Mesenchymal stem cell (in vitro differentiated cells and primary cell): ENCODE data around the gene ACAD10.

Experiments used
- DNase-seq: peaks from one replicate; pipeline ENCODE4 v3.0.0-alpha.2; 2013
- H2AFZ ChIP-seq: one replicate; pipeline ENCODE4 v1.6.1; 2013; ENCODE audit warnings: low read depth, mild to moderate bottlenecking, control low read depth, inconsistent platforms, low read length, moderate library complexity
- H2AK5ac ChIP-seq: 2 replicates; pipeline ENCODE4 v1.6.1; 2013; ENCODE audit warnings: low read length, moderate library complexity, mild to moderate bottlenecking, inconsistent platforms; ENCODE audit not compliant: severe bottlenecking
- H2BK120ac ChIP-seq: one replicate; pipeline ENCODE4 v1.6.1; 2013; ENCODE audit warnings: low read depth, mild to moderate bottlenecking, inconsistent platforms, low read length, moderate library complexity
- H2BK12ac ChIP-seq, 2 experiments: one replicate each; pipeline ENCODE4 v1.6.1; 2013; ENCODE audit warnings: inconsistent platforms in 2 of 2, low read length in 2 of 2, mild to moderate bottlenecking in 2 of 2, moderate library complexity in 2 of 2, control low read depth in 1 of 2
- H2BK15ac ChIP-seq: one replicate; pipeline ENCODE4 v1.6.1; 2013; ENCODE audit warnings: mild to moderate bottlenecking, low read depth, inconsistent platforms; ENCODE audit not compliant: poor library complexity, severe bottlenecking
- H2BK5ac ChIP-seq: 2 replicates; pipeline ENCODE4 v1.6.1; 2013; ENCODE audit warnings: low read depth, mild to moderate bottlenecking, low read length, control low read depth, inconsistent platforms; ENCODE audit not compliant: poor library complexity, severe bottlenecking
- H3K14ac ChIP-seq, 2 experiments: one replicate each; pipeline ENCODE4 v1.6.1; 2013; ENCODE audit warnings: inconsistent platforms in 2 of 2, low read length in 2 of 2, control low read depth in 1 of 2, mild to moderate bottlenecking in 1 of 2, moderate library complexity in 1 of 2
- H3K18ac ChIP-seq, 2 experiments: one replicate each; pipeline ENCODE4 v1.6.1; 2013; ENCODE audit warnings: inconsistent platforms in 2 of 2, low read length in 2 of 2, control low read depth in 1 of 2, low read depth in 1 of 2, mild to moderate bottlenecking in 1 of 2
- H3K23ac ChIP-seq, 2 experiments: one replicate each; pipeline ENCODE4 v1.6.1; 2013; ENCODE audit warnings: inconsistent platforms in 2 of 2, low read length in 2 of 2, mild to moderate bottlenecking in 2 of 2, moderate library complexity in 2 of 2, control low read depth in 1 of 2
- H3K27ac ChIP-seq: 2 replicates; pipeline ENCODE4 v1.5.1; 2013; ENCODE audit warnings: mild to moderate bottlenecking, moderate library complexity, low read length, control low read depth, inconsistent platforms; ENCODE audit not compliant: poor library complexity, severe bottlenecking
- H3K27me3 ChIP-seq, 2 experiments: 2 replicates each; pipeline versions ENCODE4 v1.6.1 to v1.7.0; 2013; ENCODE audit warnings: low read length in 2 of 2, mild to moderate bottlenecking in 2 of 2, moderate library complexity in 2 of 2, control low read depth in 1 of 2, inconsistent platforms in 1 of 2; ENCODE audit not compliant: control insufficient read depth in 1 of 2, insufficient read depth in 1 of 2
- H3K36me3 ChIP-seq, 2 experiments: 2 replicates each; pipeline versions ENCODE4 v1.6.1 to v1.7.0; 2013; ENCODE audit warnings: low read length in 2 of 2, control low read depth in 1 of 2, inconsistent platforms in 1 of 2, low read depth in 1 of 2, mild to moderate bottlenecking in 1 of 2; ENCODE audit not compliant: insufficient read depth in 2 of 2, control insufficient read depth in 1 of 2
- H3K4ac ChIP-seq, 2 experiments: one replicate each; pipeline ENCODE4 v1.6.1; 2013; ENCODE audit warnings: inconsistent platforms in 2 of 2, low read length in 2 of 2, mild to moderate bottlenecking in 2 of 2, moderate library complexity in 2 of 2, control low read depth in 1 of 2, low read depth in 1 of 2
- H3K4me1 ChIP-seq: 2 replicates; pipeline ENCODE4 v1.6.1; 2013; ENCODE audit warnings: low read depth, low read length, control low read depth; ENCODE audit not compliant: control insufficient read depth, insufficient read depth
- H3K4me2 ChIP-seq: 2 replicates; pipeline ENCODE4 v1.6.1; 2013; ENCODE audit warnings: low read length, mild to moderate bottlenecking, inconsistent platforms; ENCODE audit not compliant: poor library complexity, severe bottlenecking
- H3K4me3 ChIP-seq, 2 experiments: 2 replicates each; pipeline versions ENCODE4 v1.5.1 to v1.7.0; 2013; ENCODE audit warnings: low read length in 2 of 2, mild to moderate bottlenecking in 2 of 2, control low read depth in 1 of 2, low read depth in 1 of 2; ENCODE audit not compliant: insufficient read depth in 1 of 2
- H3K79me1 ChIP-seq: replicated peaks from 2 replicates; pipeline ENCODE4 v1.6.1; 2013; ENCODE audit warnings: mild to moderate bottlenecking, control low read depth, low read length, inconsistent platforms; ENCODE audit not compliant: poor library complexity, severe bottlenecking
- H3K9ac ChIP-seq: 2 replicates; pipeline ENCODE4 v1.7.0; 2013; ENCODE audit warnings: mild to moderate bottlenecking, low read length, moderate library complexity
- H3K9me3 ChIP-seq: 2 replicates; pipeline ENCODE4 v1.7.0; 2013; ENCODE audit warnings: mild to moderate bottlenecking, low read length; ENCODE audit not compliant: control insufficient read depth
- H4K8ac ChIP-seq: one replicate; pipeline ENCODE4 v1.6.1; 2013; ENCODE audit warnings: inconsistent platforms, mild to moderate bottlenecking, low read length, moderate library complexity
- H4K91ac ChIP-seq: one replicate; pipeline ENCODE4 v1.6.1; 2013; ENCODE audit warnings: mild to moderate bottlenecking, low read length, inconsistent platforms
- WGBS: methylation state at CpG from one replicate; pipeline ENCODE4 v1.1.7; 2013; ENCODE audit warnings: mixed read lengths; 5-methylcytosine and 5-hydroxymethylcytosine counted together

The ACAD10 gene

GRCh38 chr12:111664499-111664898 is 21.4 kb upstream of the ACAD10 start:
- Histone ChIP-seq H3K4me3 (no peak overlapping the region), H3K36me3 (peaks cover 25 to 76% of the 10 kb centered on the region in 2 experiments), H2BK120ac (no peak overlapping the region), H3K9ac (no peak overlapping the region), H2AK5ac (no peak overlapping the region), H3K4me2 (no peak overlapping the region), H3K23ac (no peak overlapping the region), H3K4ac (no peak overlapping the region), H3K9me3 (no peaks in the 10 kb centered on the region), H2BK15ac (no peak overlapping the region), H3K4me1 (no peaks in the 10 kb centered on the region), H2BK5ac (no peak overlapping the region), H4K8ac (peak overlapping the region; percentile 27), H3K79me1 (peaks cover 22% of the 10 kb centered on the region), H3K14ac (no peak overlapping the region), H3K27ac (no peak overlapping the region), H3K18ac (no peak overlapping the region), H3K27me3 (no peaks in the 10 kb centered on the region), H4K91ac (no peak overlapping the region), H2AFZ (no peak overlapping the region), H2BK12ac (no peak overlapping the region)
- DNase-seq: no peak
- 92% methylated on average over 5 of the region's 5 CpGs for WGBS

GRCh38 chr12:111664961-111665865 is 20.6 kb upstream of the ACAD10 start:
- H4K8ac ChIP-seq: no peak overlapping the region
- H2BK120ac ChIP-seq: no peak overlapping the region
- no peak overlapping the region for H3K4me3 ChIP-seq
- no peak overlapping the region for H3K23ac ChIP-seq
- 95% methylated on average over 11 of the region's 11 CpGs for WGBS
- H3K79me1 ChIP-seq: peaks cover 22% of the 10 kb centered on the region
- no peak overlapping the region for H3K14ac ChIP-seq
- H2BK15ac ChIP-seq: no peak overlapping the region
- H3K9ac ChIP-seq: no peak overlapping the region
- H3K18ac ChIP-seq: no peak overlapping the region
- H3K4ac ChIP-seq: no peak overlapping the region
- no peak overlapping the region for H2AK5ac ChIP-seq
- H3K4me1 ChIP-seq: no peaks in the 10 kb centered on the region
- no peak overlapping the region for H2BK12ac ChIP-seq
- H4K91ac ChIP-seq: no peak overlapping the region
- no peaks in the 10 kb centered on the region for H3K9me3 ChIP-seq
- H3K27ac ChIP-seq: no peak overlapping the region
- H2BK5ac ChIP-seq: no peak overlapping the region
- peaks cover 26 to 76% of the 10 kb centered on the region in 2 experiments for H3K36me3 ChIP-seq
- H3K4me2 ChIP-seq: no peak overlapping the region
- no peak for DNase-seq
- no peaks in the 10 kb centered on the region for H3K27me3 ChIP-seq
- H2AFZ ChIP-seq: no peak overlapping the region

GRCh38 chr12:111672822-111673381 is 13.0 kb upstream of the ACAD10 start:
- no peaks in the 10 kb centered on the region for H3K9me3 ChIP-seq
- no peak overlapping the region for H3K27ac ChIP-seq
- H2BK120ac ChIP-seq: no peak overlapping the region
- H3K36me3 ChIP-seq: peaks cover 34 to 76% of the 10 kb centered on the region in 2 experiments
- no peak overlapping the region for H3K9ac ChIP-seq
- H2BK15ac ChIP-seq: no peak overlapping the region
- no peak for DNase-seq
- H2BK5ac ChIP-seq: no peak overlapping the region
- H3K4me1 ChIP-seq: no peaks in the 10 kb centered on the region
- peaks cover 33% of the 10 kb centered on the region for H3K79me1 ChIP-seq
- H3K27me3 ChIP-seq: no peaks in the 10 kb centered on the region
- no peak overlapping the region for H2AFZ ChIP-seq
- no peak overlapping the region for H3K4me3 ChIP-seq
- no peak overlapping the region for H3K14ac ChIP-seq
- no peak overlapping the region for H4K91ac ChIP-seq
- H3K4ac ChIP-seq: no peak overlapping the region
- no peak overlapping the region for H2BK12ac ChIP-seq
- H3K18ac ChIP-seq: no peak overlapping the region
- no peak overlapping the region for H2AK5ac ChIP-seq
- WGBS: 98% methylated on average over 10 of the region's 10 CpGs
- no peak overlapping the region for H4K8ac ChIP-seq
- no peak overlapping the region for H3K4me2 ChIP-seq
- no peak overlapping the region for H3K23ac ChIP-seq

- Histone ChIP-seq H3K9ac (peak overlapping the region; percentile 73), H3K36me3 (peaks cover 36 to 77% of the 10 kb centered on the region in 2 experiments), H3K79me1 (peaks cover 33% of the 10 kb centered on the region), H3K23ac (no peak overlapping the region), H3K4ac (no peak overlapping the region), H3K27me3 (no peaks in the 10 kb centered on the region), H3K18ac (no peak overlapping the region), H3K4me1 (no peaks in the 10 kb centered on the region), H2BK5ac (no peak overlapping the region), H4K91ac (no peak overlapping the region), H3K4me2 (no peak overlapping the region), H4K8ac (no peak overlapping the region), H3K4me3 (no peak overlapping the region), H3K14ac (no peak overlapping the region), H2BK15ac (no peak overlapping the region), H2BK12ac (no peak overlapping the region), H2BK120ac (no peak overlapping the region), H2AK5ac (no peak overlapping the region), H3K27ac (no peak overlapping the region), H3K9me3 (no peaks in the 10 kb centered on the region), H2AFZ (no peak overlapping the region)
- 100% methylated on average over 3 of the region's 3 CpGs for WGBS
- peak; percentile 46 for DNase-seq
Measured at GRCh38 chr12:111673503-111673902, 12.3 kb upstream of the ACAD10 start.
